Fibroblast of upper back skin (primary cell): ENCODE measurements around the gene NOC2L.
A peak's percentile ranks its signal among the peaks of the same experiment; 100 is the strongest.

Experiments
- DNase-seq: peaks from one replicate; pipeline ENCODE4 v3.0.0-alpha.2; 2013

The NOC2L gene

GRCh38 chr1:913491-914130 lies 45.4 kb downstream of the NOC2L start:
- DNase-seq, result no peak

DNA sequence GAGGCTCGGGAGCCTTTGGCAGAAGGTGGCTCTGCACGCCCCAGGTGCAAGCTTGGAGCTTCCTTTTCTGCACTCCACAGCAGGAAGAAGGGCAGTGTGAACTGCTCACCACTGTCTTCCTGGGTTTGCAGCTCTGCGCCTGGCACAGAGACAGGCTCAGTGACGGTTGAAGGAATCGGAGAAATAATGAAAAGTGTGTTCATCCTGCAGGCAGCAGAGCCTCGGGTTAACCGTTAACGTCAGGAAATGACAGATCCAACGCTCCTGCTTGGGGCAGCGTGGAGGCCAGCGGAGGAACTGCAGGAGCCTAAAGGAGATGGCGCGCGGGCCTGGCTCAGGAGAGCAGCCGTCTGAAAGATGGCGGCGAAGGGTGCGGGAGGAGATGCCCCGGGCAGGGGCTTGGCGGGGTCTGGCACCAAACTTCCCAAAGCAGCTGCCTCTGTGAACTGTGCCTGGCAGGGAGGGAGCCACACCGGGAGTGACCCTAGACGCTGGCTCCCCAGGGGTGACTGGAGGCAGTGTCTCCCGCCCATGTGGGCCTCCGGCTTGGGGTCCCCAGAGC lies 46.2 kb downstream of the NOC2L start:
- no peak for DNase-seq

DNA sequence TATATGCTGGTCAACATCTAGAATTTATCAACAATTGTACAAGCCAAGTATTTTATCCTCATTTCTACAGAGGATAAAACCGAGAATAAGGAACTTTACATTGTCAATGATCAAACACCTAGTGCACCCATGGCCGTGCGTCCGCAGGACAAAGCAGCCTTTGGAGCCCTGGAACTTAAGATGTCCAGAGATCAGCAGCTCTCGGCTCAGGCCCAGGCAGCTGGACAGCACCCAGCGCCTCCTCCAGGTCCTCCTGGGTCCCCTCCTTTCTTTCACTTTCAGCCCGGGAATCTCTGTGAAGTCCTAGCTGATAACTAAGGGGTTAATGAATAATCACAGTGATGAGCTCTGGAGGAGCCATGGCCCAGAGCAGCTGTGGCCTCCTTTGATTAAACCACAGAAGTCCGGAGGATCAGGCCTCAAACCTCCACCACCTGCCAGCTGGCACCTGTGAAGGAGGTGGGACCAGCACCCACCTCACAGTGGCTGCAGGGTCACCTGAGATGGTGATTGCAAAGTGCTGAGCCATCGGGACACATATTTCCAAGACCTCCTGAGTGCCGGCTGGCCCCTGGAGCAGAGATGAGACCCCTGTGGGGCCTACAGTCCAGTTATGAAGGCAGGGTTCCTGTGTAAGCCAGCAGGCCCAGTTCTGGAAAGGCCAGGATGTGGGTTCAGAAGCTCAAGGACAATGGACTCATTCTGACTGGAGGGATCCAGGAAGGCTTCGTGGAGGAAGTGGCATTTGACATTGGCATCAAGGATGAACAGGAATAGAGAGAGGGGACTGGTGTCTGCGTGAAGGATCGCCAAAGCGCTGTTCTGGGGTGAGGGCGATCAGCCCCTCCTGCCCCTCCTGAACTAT lies 46.9 kb downstream of the NOC2L start:
- no peak for DNase-seq

DNA sequence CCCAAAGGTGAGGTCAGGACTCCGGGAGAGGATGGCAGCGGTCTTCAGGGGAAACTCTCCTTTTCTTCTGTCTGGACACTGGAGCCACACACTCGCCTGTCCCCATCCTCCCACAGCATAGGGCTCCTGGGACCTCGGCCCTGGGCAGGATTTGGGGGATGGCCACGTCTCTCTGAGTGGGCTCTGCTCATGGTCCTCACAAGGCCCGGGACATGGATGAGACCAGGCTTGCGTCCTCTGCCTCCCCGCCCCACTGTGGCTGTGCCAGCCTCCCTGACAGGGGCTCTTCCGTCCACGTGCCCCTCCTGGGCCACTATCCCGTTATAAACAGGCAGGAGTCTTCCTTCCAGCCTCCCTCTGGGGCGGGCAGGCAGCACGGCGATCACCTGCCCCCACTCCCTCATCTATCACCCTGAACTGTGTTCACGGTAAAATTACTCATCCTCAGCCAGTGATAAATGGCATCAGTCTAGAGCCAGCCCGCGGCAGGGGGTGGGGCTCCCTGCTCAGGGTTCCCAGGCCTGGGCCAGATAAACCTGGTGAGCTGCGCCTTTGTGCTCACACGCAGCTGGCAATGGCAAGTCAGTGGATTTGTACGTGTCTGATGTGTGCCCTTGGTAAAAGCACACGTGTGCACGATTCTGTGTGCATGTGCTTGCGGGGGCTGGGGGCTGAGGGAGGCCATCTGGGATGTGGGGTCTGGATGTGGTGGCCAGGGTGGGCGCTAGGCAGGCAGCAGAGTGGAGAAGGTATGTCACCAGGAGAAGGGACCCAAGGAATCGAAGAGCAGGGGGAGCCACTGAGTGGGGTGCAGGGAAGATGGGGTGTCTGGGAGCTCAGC lies 48.0 kb downstream of the NOC2L start:
- peak; percentile 65 for DNase-seq

- no peak for DNase-seq
Observed at GRCh38 chr1:910311-910880, 48.7 kb downstream of the NOC2L start.

DNA sequence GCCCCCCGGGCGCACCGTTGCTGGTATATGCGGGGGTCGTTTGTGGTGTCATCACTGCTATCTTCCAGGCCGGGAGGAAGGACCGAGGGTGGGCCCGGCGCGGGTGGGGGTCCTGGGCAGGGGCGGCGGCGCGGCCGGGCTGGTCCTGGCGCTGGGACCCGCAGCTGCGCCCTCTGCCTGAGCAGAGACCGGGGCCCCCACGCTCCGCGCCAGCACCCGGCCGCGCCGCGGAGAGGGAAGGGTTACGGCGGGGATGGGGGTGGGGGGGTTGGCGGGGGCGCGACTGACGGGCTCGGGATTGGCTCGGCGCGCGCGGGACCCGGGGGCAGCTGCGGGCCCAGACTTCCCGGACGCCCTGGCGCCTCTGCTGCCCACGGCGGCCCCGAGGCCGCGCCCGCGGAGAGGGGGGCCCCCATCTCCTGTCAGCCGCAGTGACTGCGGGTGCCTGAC lies 49.2 kb downstream of the NOC2L start:
- DNase-seq, result no peak

GRCh38 chr1:908661-909060 lies 50.4 kb downstream of the NOC2L start:
- no peak for DNase-seq

DNA sequence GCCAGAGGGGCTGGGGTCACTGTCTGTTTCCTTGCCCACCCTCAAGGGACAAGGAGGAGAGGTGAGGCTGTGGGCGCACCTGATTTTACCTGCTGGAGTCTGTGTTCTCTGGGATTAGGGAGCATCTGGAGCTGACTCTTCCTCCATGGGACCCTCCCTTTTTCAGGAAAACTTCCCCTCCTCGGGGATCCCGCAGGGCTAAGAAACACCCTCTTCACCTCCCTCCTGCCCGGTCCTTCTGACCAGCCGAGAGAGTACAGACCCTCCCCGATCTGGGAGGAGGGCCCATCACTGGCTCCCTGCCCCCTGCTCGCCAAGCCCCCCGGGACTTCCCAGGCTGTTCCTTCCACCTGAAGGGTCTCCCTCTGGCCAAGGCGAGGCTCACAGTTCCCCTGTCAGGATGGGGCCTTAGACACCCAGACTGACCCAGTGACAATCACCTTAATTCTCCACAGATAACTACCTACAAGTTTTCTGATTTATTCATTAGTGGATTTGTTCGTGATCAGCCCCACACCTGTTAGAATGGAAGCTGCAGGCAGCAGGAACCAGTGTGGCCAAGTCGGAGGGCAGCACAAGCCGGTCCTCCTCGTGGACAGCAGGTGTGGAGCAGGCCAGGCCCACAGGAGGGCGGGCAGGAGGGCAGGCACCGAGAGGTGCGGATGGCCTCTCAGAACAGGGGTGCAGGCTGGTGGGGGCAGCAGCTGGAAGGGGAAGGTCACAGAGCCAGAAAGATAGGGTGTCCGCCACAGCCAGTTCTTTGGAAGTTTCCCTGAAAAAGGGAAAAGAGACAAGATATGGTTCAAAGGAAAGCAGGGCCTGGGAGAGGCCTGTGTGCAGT lies 51.2 kb downstream of the NOC2L start:
- DNase-seq, result no peak

GRCh38 chr1:906600-907420 lies 52.2 kb downstream of the NOC2L start:
- DNase-seq, result peak; percentile 53

DNA sequence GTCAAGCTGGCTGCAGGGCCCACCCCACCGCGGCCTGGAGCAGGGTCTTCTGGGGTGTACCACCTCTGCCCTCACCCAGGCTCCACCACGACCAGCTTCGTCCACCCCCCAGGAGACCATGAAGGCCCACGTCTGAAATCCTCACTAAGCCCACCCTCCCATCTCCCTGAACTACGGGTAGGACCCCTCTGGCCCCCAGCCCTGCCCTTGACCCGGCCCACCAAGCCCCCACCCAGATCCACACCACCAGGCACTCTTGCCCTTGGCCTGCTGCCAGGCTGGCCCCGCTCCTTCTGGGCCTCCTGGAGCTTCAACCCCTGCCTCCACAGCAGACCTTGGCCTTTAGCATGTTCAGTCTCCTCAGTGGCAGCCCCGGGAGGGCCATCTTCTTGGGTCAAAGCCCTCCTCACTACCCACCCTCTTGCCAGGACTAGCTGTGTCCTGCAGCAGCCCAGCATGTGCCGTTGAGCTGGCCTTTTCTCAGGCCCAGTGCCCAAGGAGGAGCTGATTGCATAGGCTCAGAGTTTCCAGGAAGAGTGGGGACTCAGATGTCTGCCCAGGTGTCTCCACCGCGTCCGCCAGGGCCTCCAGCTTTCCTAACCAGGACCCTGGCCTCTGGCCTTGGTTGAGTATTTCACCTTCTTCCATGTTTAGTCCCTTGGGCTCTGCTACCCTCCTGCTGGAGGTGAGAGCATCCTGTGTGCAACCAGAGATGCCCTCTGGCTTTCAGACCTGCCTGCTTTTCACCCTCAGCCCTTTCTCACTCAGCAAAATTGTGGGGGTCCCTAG lies 53.1 kb downstream of the NOC2L start:
- no peak for DNase-seq

- peak; percentile 43 for DNase-seq
Observed at GRCh38 chr1:905071-905749, 53.8 kb downstream of the NOC2L start.

- peak; percentile 76 for DNase-seq
Observed at GRCh38 chr1:904310-904950, 54.6 kb downstream of the NOC2L start.

- no peak for DNase-seq
Observed at GRCh38 chr1:903721-904271, 55.3 kb downstream of the NOC2L start.

- DNase-seq, result no peak
Observed at GRCh38 chr1:903305-903704, 55.8 kb downstream of the NOC2L start.

DNA sequence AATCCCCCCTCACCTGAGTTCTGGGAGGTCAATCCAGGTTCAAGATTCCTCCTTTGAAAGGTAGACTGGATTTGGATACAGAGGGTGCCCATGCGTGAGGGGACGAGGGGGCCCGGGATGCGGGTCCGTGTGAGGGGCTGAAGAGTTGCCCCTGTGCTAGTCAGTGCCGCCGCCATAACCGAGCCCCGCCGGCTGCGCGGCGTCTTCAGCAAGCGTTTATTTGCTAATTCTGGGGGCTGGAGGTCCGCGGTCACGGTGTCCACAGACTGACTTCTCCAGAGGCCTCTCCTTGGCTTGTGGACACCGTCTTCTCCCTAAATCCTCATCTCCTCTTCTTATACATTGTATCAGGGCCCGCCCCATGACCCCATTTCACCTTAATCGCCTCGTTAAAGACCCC lies 56.3 kb downstream of the NOC2L start:
- no peak for DNase-seq

DNA sequence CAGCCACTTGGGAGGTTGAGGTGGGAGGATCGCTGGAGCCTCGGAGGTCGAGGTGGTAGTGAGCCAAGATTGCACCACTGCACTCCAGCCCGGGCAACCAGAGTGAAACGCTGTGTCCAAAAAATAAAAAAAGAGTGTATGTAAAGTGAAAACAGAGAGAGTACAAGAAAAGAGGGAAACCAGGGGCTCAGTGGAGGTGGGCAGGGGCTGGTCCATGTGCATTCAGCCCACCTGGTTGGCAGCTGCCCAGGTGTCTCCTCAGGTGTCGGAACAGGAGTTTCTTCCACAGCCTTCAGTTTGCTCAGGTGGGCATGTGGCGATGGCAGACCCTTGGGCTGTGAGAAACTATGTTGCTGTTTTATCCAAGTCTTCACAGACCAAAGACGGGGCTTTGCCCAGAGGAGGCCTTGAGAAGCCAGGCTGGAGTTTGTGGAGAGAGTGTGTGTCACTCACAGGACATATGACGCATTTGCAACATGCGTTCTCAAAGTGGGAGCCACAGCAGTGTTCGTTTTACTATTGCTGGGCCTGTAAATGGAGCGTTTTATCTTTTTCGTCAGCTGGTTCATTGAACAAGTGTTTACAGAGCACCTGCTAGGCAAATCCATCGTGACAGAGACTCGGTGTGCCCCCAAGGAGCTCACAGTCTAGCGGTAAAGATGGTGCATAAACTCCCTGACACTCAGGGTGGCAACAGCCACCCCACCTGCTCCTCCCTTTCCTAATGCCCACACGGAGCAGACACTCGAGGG lies 57.8 kb downstream of the NOC2L start:
- DNase-seq, result no peak

DNA sequence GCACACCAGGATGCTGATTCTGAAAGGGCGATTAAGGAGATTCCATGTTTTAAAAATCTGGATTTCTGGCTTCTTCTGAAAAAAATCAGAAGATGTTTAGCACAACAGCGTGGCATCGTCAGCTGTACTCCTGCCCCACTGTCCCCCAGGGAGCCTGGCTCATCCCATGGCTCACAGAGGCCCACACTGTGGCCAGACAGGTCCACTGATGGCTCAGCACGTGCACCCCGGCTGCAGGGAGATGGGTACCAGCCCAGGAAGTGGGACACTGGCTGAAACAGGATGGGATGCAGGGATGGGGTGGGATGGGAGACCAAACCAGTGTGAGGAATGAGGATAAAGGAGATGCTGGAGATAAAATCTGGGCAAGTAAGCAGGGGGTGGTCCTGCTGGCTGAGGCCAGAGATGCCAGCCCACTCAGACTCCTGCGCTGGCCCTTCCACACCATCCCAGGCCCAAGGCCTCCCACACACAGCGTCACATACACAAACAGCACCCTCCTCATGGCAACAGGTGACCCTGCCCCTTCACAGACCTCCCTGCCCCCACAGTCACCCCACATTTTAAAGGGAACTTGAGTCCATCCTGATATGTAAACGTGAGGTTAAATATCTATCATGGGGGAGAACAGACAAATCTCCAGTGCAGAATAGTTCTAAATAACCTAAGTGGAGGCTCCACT lies 59.3 kb downstream of the NOC2L start:
- DNase-seq, result no peak
